WI38 (cell line): ENCODE results near the gene CDK2AP2.
"Not testable (repeated sequence)": the region's sequence is repeated elsewhere in the genome, so short reads cannot be mapped to it uniquely, and the experiment has no call there.

Source experiments
- H3K4me3 ChIP-seq: 2 replicates; pipeline ENCODE4 v1.5.1; 2011; ENCODE audit warnings: low read depth, mild to moderate bottlenecking, control low read depth, low read length
- TF ChIP-seq, protein P1 (sequence below): IDR thresholded peaks from 2 replicates; pipeline ENCODE4 v1.5.1; 2012; ENCODE audit warnings: low read depth, mild to moderate bottlenecking, control low read depth, low read length

The CDK2AP2 gene

DNA sequence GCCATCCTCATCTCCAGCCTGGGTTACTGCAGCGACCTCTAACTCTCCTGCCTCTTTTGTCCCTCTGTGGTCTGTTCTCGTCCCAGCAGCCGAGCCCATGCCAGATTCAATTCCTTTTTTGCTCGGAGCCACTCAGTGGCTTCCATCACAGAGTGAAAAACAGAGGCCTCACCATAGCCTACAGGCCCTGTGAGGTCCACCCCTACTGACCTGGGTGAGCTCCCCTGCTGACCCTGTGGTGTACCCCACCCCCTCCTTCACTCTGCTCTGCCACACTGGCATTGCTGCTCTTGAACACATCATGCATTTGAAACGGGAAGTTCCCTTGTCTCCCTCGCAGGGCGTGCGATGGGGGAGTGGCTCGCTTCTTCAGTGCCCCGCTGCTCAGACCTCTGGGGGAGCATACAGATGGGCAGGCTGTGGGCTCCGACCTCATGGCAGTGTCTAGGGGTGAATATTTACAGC lies 23.1 kb downstream of the CDK2AP2 start:
- H3K4me3 ChIP-seq, result no peak overlapping the region

DNA sequence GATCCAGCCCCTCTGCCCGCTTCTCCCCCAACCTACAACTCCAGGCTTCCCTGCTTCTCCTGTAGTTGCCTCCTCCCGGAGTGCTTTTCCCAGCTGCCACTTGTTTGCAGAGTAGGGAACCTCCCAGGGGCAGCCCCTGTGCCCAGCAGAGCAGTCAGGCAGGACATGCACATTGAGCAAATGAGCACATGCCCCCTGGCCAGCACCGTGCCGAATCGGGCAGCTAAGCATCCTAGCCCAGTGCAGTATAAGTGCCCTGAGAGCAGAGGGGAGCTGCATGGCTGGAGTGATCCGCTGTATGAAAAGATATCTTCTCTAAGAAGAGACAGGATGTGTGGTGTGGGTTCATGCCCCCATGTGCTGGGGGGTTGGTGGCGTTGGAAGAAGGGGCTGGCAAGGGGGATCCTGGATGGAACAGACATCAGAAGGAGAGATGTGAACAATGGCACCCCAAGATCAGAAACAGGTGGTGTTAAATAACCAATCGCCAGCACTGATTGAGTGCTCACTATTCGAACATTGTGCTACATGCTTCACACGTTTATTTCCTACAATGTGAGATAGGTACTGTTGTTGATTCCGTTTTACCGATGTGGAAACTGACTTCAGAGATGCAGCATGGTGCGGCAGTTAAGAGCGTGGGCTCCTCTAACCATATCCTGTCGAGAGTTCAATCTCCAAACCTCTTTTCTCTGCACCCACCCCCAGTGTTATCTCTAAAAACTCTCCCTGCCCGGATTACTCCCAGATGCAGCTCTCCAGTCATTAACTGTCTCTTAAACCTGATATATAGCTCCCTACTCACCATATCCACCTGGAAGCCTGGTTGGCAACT lies 23.9 kb downstream of the CDK2AP2 start:
- peak overlapping the region; percentile 69; the same call in 1 of the 2 replicates for H3K4me3 ChIP-seq
- TF ChIP-seq, protein P1, sequence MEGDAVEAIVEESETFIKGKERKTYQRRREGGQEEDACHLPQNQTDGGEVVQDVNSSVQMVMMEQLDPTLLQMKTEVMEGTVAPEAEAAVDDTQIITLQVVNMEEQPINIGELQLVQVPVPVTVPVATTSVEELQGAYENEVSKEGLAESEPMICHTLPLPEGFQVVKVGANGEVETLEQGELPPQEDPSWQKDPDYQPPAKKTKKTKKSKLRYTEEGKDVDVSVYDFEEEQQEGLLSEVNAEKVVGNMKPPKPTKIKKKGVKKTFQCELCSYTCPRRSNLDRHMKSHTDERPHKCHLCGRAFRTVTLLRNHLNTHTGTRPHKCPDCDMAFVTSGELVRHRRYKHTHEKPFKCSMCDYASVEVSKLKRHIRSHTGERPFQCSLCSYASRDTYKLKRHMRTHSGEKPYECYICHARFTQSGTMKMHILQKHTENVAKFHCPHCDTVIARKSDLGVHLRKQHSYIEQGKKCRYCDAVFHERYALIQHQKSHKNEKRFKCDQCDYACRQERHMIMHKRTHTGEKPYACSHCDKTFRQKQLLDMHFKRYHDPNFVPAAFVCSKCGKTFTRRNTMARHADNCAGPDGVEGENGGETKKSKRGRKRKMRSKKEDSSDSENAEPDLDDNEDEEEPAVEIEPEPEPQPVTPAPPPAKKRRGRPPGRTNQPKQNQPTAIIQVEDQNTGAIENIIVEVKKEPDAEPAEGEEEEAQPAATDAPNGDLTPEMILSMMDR, result no peak

More for the DNA sequence above, 23.1 kb downstream of the CDK2AP2 start:
- TF ChIP-seq, protein P1, result no peak

DNA sequence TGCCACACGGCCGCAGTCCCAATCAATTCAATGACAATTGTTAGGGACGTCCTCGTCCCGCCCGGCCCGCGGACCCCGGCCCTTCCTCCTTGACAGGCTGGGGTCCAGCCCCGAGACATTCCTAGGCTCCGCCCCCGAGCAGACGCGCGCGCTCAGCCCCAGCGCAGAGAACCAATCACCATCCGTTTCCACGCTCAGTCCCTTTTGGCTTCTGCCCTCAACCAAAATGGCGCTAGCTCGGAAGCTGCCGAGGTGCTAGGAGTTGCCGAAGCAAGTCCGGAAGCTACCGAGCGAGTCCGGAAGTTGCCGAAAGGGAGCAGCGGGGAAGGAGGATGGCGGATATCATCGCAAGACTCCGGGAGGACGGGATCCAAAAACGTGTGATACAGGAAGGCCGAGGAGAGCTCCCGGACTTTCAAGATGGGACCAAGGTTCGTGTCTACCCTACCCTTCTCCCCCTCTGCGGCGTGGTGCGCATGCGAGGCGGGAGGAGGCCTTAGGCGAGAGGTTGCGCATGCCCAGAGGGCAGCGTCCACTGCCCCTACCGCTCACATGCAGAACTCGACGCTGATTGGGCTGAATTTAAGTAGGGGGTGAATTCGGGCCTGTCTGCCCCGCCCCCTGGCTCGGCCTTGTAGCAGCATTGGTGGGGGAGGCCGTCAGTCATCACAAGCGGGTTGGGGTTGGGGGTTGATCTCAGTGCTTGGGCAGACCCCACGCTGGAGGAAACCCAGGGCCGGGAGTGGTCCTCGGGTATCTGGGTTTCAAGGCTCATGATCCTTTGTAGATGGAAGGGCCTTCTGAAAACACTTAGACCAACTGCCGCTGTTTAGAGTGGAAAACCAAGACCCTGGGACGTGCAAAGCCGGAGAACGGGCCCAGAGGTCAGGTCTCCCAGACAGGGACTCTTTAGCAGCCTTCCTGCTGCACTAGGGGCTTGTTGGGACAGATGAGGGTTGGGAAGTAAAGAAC lies 24.8 kb downstream of the CDK2AP2 start, which contains the start of gene AIP:
AIP (plus strand) TSS at position 200 of the 972 bp plus-strand sequence; CDS start at position 333, 133 bp downstream.
- TF ChIP-seq, protein P1, result no peak
- H3K4me3 ChIP-seq, result peak within 1 kb of the TSS; percentile 69

DNA sequence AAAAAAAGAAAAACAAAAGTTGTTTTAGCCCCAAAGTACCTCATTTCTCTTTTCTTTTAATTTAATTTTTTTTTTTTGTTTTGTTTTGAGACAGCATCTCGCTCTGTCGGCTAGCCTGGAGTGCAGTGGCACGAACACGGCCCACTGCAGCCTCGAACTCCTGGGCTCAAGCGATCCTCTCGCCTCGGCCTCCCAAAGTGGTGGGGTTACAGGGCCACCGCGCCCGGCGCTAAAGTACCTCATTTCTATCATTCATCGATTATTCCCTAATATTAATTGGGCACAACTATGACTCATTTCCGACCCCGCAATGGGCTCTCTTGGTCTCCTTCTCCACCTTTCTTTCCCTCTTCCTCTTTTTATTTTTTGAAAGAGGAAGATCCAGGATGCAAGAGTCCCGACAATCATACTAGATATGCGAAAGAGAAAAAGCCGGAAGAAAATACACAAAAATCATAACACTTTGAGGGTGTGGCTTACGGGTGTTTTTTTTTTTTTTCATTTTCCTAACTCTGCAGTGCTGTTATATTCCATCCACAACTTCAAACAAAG lies 25.6 kb downstream of the CDK2AP2 start:
- TF ChIP-seq, protein P1, result no peak
- H3K4me3 ChIP-seq, result peak overlapping the region; percentile 69

DNA sequence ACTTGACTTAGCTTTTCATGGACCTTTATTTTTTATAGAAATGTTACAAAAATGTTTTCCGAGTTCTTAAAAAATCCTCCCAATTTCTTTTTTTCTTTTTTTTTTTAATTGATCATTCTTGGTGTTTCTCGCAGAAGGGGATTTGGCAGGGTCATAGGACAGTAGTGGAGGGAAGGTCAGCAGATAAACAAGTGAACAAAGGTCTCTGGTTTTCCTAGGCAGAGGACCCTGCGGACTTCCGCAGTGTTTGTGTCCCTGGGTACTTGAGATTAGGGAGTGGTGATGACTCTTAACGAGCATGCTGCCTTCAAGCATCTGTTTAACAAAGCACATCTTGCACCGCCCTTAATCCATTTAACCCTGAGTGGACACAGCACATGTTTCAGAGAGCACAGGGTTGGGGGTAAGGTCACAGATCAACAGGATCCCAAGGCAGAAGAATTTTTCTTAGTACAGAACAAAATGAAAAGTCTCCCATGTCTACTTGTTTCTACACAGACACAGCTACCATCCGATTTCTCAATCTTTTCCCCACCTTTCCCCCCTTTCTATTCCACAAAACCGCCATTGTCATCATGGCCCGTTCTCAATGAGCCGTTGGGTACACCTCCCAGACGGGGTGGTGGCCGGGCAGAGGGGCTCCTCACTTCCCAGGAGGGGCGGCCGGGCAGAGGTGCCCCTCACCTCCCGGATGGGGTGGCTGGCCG lies 30.5 kb downstream of the CDK2AP2 start:
- not testable (repeated sequence) for H3K4me3 ChIP-seq

DNA sequence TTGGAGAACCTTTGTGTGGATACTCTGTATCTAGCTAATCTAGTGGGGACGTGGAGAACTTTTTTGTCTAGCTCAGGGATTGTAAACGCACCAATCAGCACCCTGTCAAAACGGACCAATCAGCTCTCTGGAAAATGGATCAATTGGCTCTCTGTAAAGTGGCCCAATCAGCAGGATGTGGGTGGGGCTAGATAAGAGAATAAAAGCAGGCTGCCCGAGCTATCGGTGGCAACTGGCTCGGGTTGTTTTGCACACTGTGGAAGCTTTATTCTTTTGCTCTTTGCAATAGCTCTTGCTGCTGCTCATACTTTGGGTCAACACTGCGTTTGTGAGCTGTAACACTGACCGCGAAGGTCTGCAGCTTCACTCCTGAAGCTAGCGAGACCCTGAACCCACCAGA lies 31.3 kb downstream of the CDK2AP2 start:
- not testable (repeated sequence) for H3K4me3 ChIP-seq

DNA sequence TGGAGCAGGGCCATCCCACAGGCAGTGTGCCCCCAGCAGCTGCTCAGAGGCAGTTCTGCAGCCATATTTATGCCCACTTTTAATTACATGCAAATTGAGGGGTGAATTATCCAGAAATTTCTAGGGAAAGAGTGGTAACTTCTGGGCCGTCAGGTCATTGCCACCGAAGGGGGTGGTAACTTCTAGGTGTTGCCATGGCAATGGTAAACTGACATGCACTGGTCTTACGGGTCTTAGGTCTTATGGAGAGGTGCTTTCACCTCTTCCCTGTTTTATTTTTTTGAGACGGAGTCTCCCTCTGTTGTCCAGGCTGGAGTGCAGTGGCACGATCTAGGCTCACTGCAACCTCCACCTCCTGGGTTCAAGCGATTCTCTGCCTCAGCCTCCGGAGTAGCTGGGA lies 35.1 kb downstream of the CDK2AP2 start:
- TF ChIP-seq, protein P1, result no peak
- no peak overlapping the region for H3K4me3 ChIP-seq
